ENCODE results near the gene LDHAL6B.

The LDHAL6B gene

DNA sequence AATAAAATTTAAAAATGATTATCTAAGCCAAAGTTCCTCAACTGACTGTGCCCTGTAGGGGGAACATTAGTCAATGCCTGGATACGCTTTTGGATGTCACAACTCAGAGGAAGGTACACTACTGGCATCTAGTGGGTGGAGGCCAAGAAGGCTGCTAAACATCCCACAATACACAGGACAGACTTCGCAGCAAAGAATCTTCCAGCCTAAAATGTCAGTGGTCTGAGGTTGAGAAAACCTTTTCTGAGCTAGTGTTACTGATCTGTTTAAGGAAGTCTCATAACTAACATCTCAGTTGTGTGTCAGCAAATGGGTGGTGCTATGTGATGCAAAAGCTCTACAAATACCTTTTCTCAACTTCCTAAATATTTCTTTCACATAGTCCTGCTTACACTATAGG is 20.9 kb upstream of the LDHAL6B start:
- TF ChIP-seq FOXP2 (optimal IDR thresholded peaks at IDR 0.05; ENCODE audit: borderline replicate concordance, extremely low read depth, extremely low read length, insufficient read depth) (no peak), SIN3A (IDR thresholded peaks at IDR 0.05; ENCODE audit: borderline replicate concordance, insufficient read depth, low read length) (no peak), TAF1 (IDR thresholded peaks at IDR 0.05; ENCODE audit: borderline replicate concordance, insufficient read depth, low read length) (no peak), POLR2AphosphoS5 (IDR thresholded peaks at IDR 0.05; ENCODE audit: low read depth, low read length) (no peak)
- TF ChIP-seq, protein P1, sequence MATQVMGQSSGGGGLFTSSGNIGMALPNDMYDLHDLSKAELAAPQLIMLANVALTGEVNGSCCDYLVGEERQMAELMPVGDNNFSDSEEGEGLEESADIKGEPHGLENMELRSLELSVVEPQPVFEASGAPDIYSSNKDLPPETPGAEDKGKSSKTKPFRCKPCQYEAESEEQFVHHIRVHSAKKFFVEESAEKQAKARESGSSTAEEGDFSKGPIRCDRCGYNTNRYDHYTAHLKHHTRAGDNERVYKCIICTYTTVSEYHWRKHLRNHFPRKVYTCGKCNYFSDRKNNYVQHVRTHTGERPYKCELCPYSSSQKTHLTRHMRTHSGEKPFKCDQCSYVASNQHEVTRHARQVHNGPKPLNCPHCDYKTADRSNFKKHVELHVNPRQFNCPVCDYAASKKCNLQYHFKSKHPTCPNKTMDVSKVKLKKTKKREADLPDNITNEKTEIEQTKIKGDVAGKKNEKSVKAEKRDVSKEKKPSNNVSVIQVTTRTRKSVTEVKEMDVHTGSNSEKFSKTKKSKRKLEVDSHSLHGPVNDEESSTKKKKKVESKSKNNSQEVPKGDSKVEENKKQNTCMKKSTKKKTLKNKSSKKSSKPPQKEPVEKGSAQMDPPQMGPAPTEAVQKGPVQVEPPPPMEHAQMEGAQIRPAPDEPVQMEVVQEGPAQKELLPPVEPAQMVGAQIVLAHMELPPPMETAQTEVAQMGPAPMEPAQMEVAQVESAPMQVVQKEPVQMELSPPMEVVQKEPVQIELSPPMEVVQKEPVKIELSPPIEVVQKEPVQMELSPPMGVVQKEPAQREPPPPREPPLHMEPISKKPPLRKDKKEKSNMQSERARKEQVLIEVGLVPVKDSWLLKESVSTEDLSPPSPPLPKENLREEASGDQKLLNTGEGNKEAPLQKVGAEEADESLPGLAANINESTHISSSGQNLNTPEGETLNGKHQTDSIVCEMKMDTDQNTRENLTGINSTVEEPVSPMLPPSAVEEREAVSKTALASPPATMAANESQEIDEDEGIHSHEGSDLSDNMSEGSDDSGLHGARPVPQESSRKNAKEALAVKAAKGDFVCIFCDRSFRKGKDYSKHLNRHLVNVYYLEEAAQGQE (IDR thresholded peaks at IDR 0.05; ENCODE audit: insufficient read depth in 1 of 2, low read depth in 2 of 2, low read length in 2 of 2), result no peak

DNA sequence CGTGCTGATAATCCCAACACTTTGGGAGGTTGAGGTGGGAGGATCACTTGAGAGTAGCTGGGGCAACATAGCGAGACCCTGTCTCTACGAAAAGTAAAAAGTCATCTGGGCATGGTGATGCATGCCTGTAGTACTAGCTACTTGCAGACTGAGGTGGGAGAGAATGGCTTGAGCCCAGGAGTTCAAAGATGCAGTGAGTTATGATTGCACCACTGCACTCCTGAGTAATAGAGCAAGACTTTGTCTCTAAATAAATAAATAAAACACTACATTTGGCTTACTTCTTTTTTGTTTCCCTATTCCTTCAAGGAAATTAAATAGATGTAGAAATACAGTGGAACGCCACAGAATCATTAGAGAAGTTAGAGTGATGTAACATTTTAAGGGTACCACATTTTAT is 20.1 kb upstream of the LDHAL6B start:
- TF ChIP-seq, protein P1 (IDR thresholded peaks at IDR 0.05; ENCODE audit: insufficient read depth in 1 of 2, low read depth in 2 of 2, low read length in 2 of 2), result no peak
- TF ChIP-seq TAF1 (IDR thresholded peaks at IDR 0.05; ENCODE audit: borderline replicate concordance, insufficient read depth, low read length) (no peak), FOXP2 (optimal IDR thresholded peaks at IDR 0.05; ENCODE audit: borderline replicate concordance, extremely low read depth, extremely low read length, insufficient read depth) (no peak), SIN3A (IDR thresholded peaks at IDR 0.05; ENCODE audit: borderline replicate concordance, insufficient read depth, low read length) (no peak), POLR2AphosphoS5 (IDR thresholded peaks at IDR 0.05; ENCODE audit: low read depth, low read length) (no peak)

GRCh38 chr15:59189241-59189640 is 17.4 kb upstream of the LDHAL6B start:
- no peak for TF ChIP-seq FOXP2 (optimal IDR thresholded peaks at IDR 0.05; ENCODE audit: borderline replicate concordance, extremely low read depth, extremely low read length, insufficient read depth)
- no peak for TF ChIP-seq SIN3A (IDR thresholded peaks at IDR 0.05; ENCODE audit: borderline replicate concordance, insufficient read depth, low read length)
- TF ChIP-seq TAF1 (IDR thresholded peaks at IDR 0.05; ENCODE audit: borderline replicate concordance, insufficient read depth, low read length), result no peak
- TF ChIP-seq POLR2AphosphoS5 (IDR thresholded peaks at IDR 0.05; ENCODE audit: low read depth, low read length), result no peak
- TF ChIP-seq, protein P1 (IDR thresholded peaks at IDR 0.05; ENCODE audit: insufficient read depth in 1 of 2, low read depth in 2 of 2, low read length in 2 of 2), result no peak

GRCh38 chr15:59190291-59190690 is 16.4 kb upstream of the LDHAL6B start:
- TF ChIP-seq, protein P1 (IDR thresholded peaks at IDR 0.05; ENCODE audit: insufficient read depth in 1 of 2, low read depth in 2 of 2, low read length in 2 of 2), result no peak
- no peak for TF ChIP-seq FOXP2 (optimal IDR thresholded peaks at IDR 0.05; ENCODE audit: borderline replicate concordance, extremely low read depth, extremely low read length, insufficient read depth)
- no peak for TF ChIP-seq SIN3A (IDR thresholded peaks at IDR 0.05; ENCODE audit: borderline replicate concordance, insufficient read depth, low read length)
- TF ChIP-seq TAF1 (IDR thresholded peaks at IDR 0.05; ENCODE audit: borderline replicate concordance, insufficient read depth, low read length), result no peak
- TF ChIP-seq POLR2AphosphoS5 (IDR thresholded peaks at IDR 0.05; ENCODE audit: low read depth, low read length), result no peak

- TF ChIP-seq POLR2AphosphoS5 (IDR thresholded peaks at IDR 0.05; ENCODE audit: low read depth, low read length) (no peak), SIN3A (IDR thresholded peaks at IDR 0.05; ENCODE audit: borderline replicate concordance, insufficient read depth, low read length) (no peak)
- TF ChIP-seq, protein P1 (IDR thresholded peaks at IDR 0.05; ENCODE audit: insufficient read depth in 1 of 2, low read depth in 2 of 2, low read length in 2 of 2), result no peak
Observed at GRCh38 chr15:59191855-59192237, 14.8 kb upstream of the LDHAL6B start.

Measured in PFSK-1 (cell line).